ENCODE results near the gene SUPT4H1.

GRCh38 chr17:58313815-58314705 lies 37.9 kb downstream of the SUPT4H1 start:
- TF ChIP-seq CTCF (conservative IDR thresholded peaks at IDR 0.05; ENCODE audit: low read depth, low read length) = no peak
- TF ChIP-seq EZH2 (IDR thresholded peaks at IDR 0.05; ENCODE audit: low read length, unreplicated experiment) = no peak

Measured in PC-3 (cell line).